DOHH2 (cell line): ENCODE data around the gene COX19.

ENCODE experiments used
- CTCF ChIP-seq: fragments of 200-600 bp; sonication (generic); IDR thresholded peaks from one replicate; pipeline ENCODE4 v1.5.1; 2014; ENCODE audit warnings: antibody characterized with exemption, mild to moderate bottlenecking, low read depth, low read length; ENCODE audit not compliant: poor library complexity, severe bottlenecking
- EZH2phosphoT487 ChIP-seq: fragments of 200-600 bp; sonication (generic); IDR thresholded peaks from 2 replicates; pipeline ENCODE4 v1.6.1; 2017; ENCODE audit warnings: borderline replicate concordance, mild to moderate bottlenecking, antibody characterized with exemption, low read length, moderate library complexity, mixed read lengths

GRCh38 chr7:1022801-1023465 is 47.6 kb upstream of the COX19 start:
- TF ChIP-seq CTCF (no peak), EZH2phosphoT487 (no peak)
